Trophoblast cell (in vitro differentiated cells and primary cell): Measurements from ENCODE around the gene AUTS2.
"Not testable (repeated sequence)": the region's sequence is repeated elsewhere in the genome, so short reads cannot be mapped to it uniquely, and the experiment has no call there.

ENCODE experiments used
- DNase-seq, 2 donors: peaks; one replicate each; pipeline ENCODE4 v3.0.0-alpha.2; 2016
- H2AFZ ChIP-seq: 2 replicates; pipeline ENCODE4 v1.6.1; 2013; ENCODE audit warnings: low read length, moderate library complexity, mild to moderate bottlenecking; ENCODE audit not compliant: insufficient read depth, poor library complexity
- H2AK5ac ChIP-seq: 2 replicates; pipeline ENCODE4 v1.6.1; 2013; ENCODE audit warnings: mild to moderate bottlenecking, low read length
- H2BK120ac ChIP-seq: 2 replicates; pipeline ENCODE4 v1.6.1; 2013; ENCODE audit warnings: low read length, mild to moderate bottlenecking, moderate library complexity; ENCODE audit not compliant: insufficient read depth, poor library complexity
- H2BK12ac ChIP-seq: 2 replicates; pipeline ENCODE4 v1.6.1; 2013; ENCODE audit warnings: mild to moderate bottlenecking, low read length, moderate library complexity
- H2BK5ac ChIP-seq: 2 replicates; pipeline ENCODE4 v1.6.1; 2013; ENCODE audit warnings: low read length, low read depth, moderate library complexity, mild to moderate bottlenecking; ENCODE audit not compliant: poor library complexity
- H3K14ac ChIP-seq: 2 replicates; pipeline ENCODE4 v1.6.1; 2013; ENCODE audit warnings: mild to moderate bottlenecking, low read length
- H3K18ac ChIP-seq: 2 replicates; pipeline ENCODE4 v1.6.1; 2013; ENCODE audit warnings: mild to moderate bottlenecking, low read length
- H3K23ac ChIP-seq: 2 replicates; pipeline ENCODE4 v1.6.1; 2013; ENCODE audit warnings: low read length
- H3K27ac ChIP-seq: 2 replicates; pipeline ENCODE4 v1.5.1; 2013; ENCODE audit warnings: low read depth, mild to moderate bottlenecking, inconsistent platforms, low read length, moderate library complexity
- H3K27me3 ChIP-seq: 2 replicates; pipeline ENCODE4 v1.6.1; 2013; ENCODE audit warnings: inconsistent platforms, mild to moderate bottlenecking, low read length, moderate library complexity; ENCODE audit not compliant: insufficient read depth
- H3K36me3 ChIP-seq, 2 experiments: 1 replicate in 1 of 2; 2 replicates in 1 of 2; pipeline ENCODE4 v1.6.1; 2013; ENCODE audit warnings: low read length in 2 of 2, mild to moderate bottlenecking in 2 of 2, moderate library complexity in 1 of 2; ENCODE audit not compliant: insufficient read depth in 2 of 2, control insufficient read depth in 1 of 2
- H3K4ac ChIP-seq: 2 replicates; pipeline ENCODE4 v1.6.1; 2013; ENCODE audit warnings: low read depth, mild to moderate bottlenecking, low read length, moderate library complexity
- H3K4me1 ChIP-seq, 2 experiments: 1 replicate in 1 of 2; 2 replicates in 1 of 2; pipeline ENCODE4 v1.6.1; 2013; ENCODE audit warnings: low read length in 2 of 2, mild to moderate bottlenecking in 2 of 2, moderate library complexity in 1 of 2; ENCODE audit not compliant: insufficient read depth in 2 of 2, control insufficient read depth in 1 of 2
- H3K4me2 ChIP-seq: 2 replicates; pipeline ENCODE4 v1.6.1; 2013; ENCODE audit warnings: inconsistent platforms, mild to moderate bottlenecking, low read length, moderate library complexity
- H3K4me3 ChIP-seq: 2 replicates; pipeline ENCODE4 v1.5.1; 2013; ENCODE audit warnings: mild to moderate bottlenecking, low read depth, low read length, inconsistent platforms
- H3K79me1 ChIP-seq: one replicate; pipeline ENCODE4 v1.6.1; 2013; ENCODE audit warnings: low read length
- H3K79me2 ChIP-seq: 2 replicates; pipeline ENCODE4 v1.6.1; 2013; ENCODE audit warnings: low read length, mild to moderate bottlenecking; ENCODE audit not compliant: control insufficient read depth, insufficient read depth, poor library complexity
- H3K9ac ChIP-seq: 2 replicates; pipeline ENCODE4 v1.6.1; 2013; ENCODE audit warnings: mild to moderate bottlenecking, low read length
- H3K9me3 ChIP-seq: 2 replicates; pipeline ENCODE4 v1.6.1; 2013; ENCODE audit warnings: low read depth, mild to moderate bottlenecking, control low read depth, inconsistent platforms, low read length; ENCODE audit not compliant: insufficient read depth
- H4K12ac ChIP-seq: 2 replicates; pipeline ENCODE4 v1.6.1; 2013; ENCODE audit warnings: low read depth, mild to moderate bottlenecking, low read length, moderate library complexity
- H4K8ac ChIP-seq: 2 replicates; pipeline ENCODE4 v1.6.1; 2013; ENCODE audit warnings: low read depth, mild to moderate bottlenecking, low read length, moderate library complexity
- H4K91ac ChIP-seq: one replicate; pipeline ENCODE4 v1.6.1; 2013; ENCODE audit warnings: low read depth, mild to moderate bottlenecking, low read length, moderate library complexity
- WGBS: extraction: QIAGEN DNeasy Blood & Tissue Kit; methylation state at CpG from one replicate; pipeline ENCODE4 v1.1.7; 2013; ENCODE audit warnings: missing lambda C conversion rate; ENCODE audit not compliant: insufficient read length, insufficient coverage; ENCODE audit errors: extremely low coverage; 5-methylcytosine and 5-hydroxymethylcytosine counted together

AUTS2 gene

GRCh38 chr7:70647801-70648498, 1049.7 kb downstream of the AUTS2 start:
- Histone ChIP-seq H3K79me1 (no peaks in the 10 kb centered on the region), H3K4me1 (no peaks in the 10 kb centered on the region), H3K9ac (no peak overlapping the region), H3K4me3 (no peak overlapping the region), H3K18ac (no peak overlapping the region), H3K23ac (no peak overlapping the region), H2AK5ac (no peak overlapping the region), H2BK12ac (no peak overlapping the region), H3K27me3 (no peaks in the 10 kb centered on the region), H3K4ac (no peak overlapping the region), H4K8ac (no peak overlapping the region), H4K91ac (no peak overlapping the region), H2BK120ac (no peak overlapping the region), H3K9me3 (peaks cover 2% of the 10 kb centered on the region), H3K4me2 (no peak overlapping the region), H4K12ac (no peak overlapping the region), H2AFZ (no peak overlapping the region), H3K14ac (no peak overlapping the region), H3K36me3 (no peaks in the 10 kb centered on the region), H3K27ac (no peak overlapping the region), H2BK5ac (no peak overlapping the region), H3K79me2 (no peaks in the 10 kb centered on the region)
- no CpG with 5 or more reads among the region's 9 CpGs for WGBS
- no peak for DNase-seq

- not testable (repeated sequence) for H3K23ac ChIP-seq, H3K79me1 ChIP-seq, H3K14ac ChIP-seq, H2BK120ac ChIP-seq, H2BK5ac ChIP-seq, H3K36me3 ChIP-seq, H3K27me3 ChIP-seq, H3K27ac ChIP-seq, DNase-seq, H3K4me3 ChIP-seq, H3K4me1 ChIP-seq, H2BK12ac ChIP-seq, H2AK5ac ChIP-seq, H3K9me3 ChIP-seq, H2AFZ ChIP-seq, H3K4ac ChIP-seq, H3K4me2 ChIP-seq, H3K79me2 ChIP-seq, H3K18ac ChIP-seq, H4K12ac ChIP-seq, H4K8ac ChIP-seq, H4K91ac ChIP-seq, H3K9ac ChIP-seq
- WGBS: 100% methylated on average over 2 of the region's 7 CpGs
Measured at GRCh38 chr7:70648499-70648861, 1050.2 kb downstream of the AUTS2 start.

- Histone ChIP-seq H3K4me2 (no peak overlapping the region), H3K4me3 (no peak overlapping the region), H3K23ac (no peak overlapping the region), H2BK5ac (no peak overlapping the region), H2AFZ (no peak overlapping the region), H2AK5ac (no peak overlapping the region), H2BK12ac (no peak overlapping the region), H4K12ac (no peak overlapping the region), H3K9ac (no peak overlapping the region), H3K4ac (no peak overlapping the region), H4K8ac (no peak overlapping the region), H3K18ac (no peak overlapping the region), H3K4me1 (no peaks in the 10 kb centered on the region), H4K91ac (no peak overlapping the region), H3K27me3 (no peaks in the 10 kb centered on the region), H3K79me1 (no peaks in the 10 kb centered on the region), H3K36me3 (no peaks in the 10 kb centered on the region), H3K9me3 (peaks cover 1% of the 10 kb centered on the region), H2BK120ac (no peak overlapping the region), H3K27ac (no peak overlapping the region), H3K79me2 (no peaks in the 10 kb centered on the region), H3K14ac (no peak overlapping the region)
- no peak for DNase-seq
- WGBS: no CpG with 5 or more reads among the region's 5 CpGs
Measured at GRCh38 chr7:70649323-70649722, 1051.0 kb downstream of the AUTS2 start.

- no peaks in the 10 kb centered on the region for H3K36me3 ChIP-seq
- H2AFZ ChIP-seq: no peak overlapping the region
- H3K9me3 ChIP-seq: no peaks in the 10 kb centered on the region
- H2BK5ac ChIP-seq: no peak overlapping the region
- H2AK5ac ChIP-seq: no peak overlapping the region
- H3K79me1 ChIP-seq: no peaks in the 10 kb centered on the region
- H3K79me2 ChIP-seq: no peaks in the 10 kb centered on the region
- H4K91ac ChIP-seq: no peak overlapping the region
- H3K27ac ChIP-seq: no peak overlapping the region
- no peak overlapping the region for H3K4me2 ChIP-seq
- H3K4me1 ChIP-seq: no peaks in the 10 kb centered on the region
- no peak overlapping the region for H3K4ac ChIP-seq
- H3K23ac ChIP-seq: no peak overlapping the region
- no peak for DNase-seq
- H2BK120ac ChIP-seq: no peak overlapping the region
- H3K4me3 ChIP-seq: no peak overlapping the region
- H2BK12ac ChIP-seq: no peak overlapping the region
- H3K18ac ChIP-seq: no peak overlapping the region
- H4K12ac ChIP-seq: no peak overlapping the region
- no peak overlapping the region for H4K8ac ChIP-seq
- no CpG with 5 or more reads among the region's 3 CpGs for WGBS
- H3K14ac ChIP-seq: no peak overlapping the region
- H3K27me3 ChIP-seq: no peaks in the 10 kb centered on the region
- no peak overlapping the region for H3K9ac ChIP-seq
Measured at GRCh38 chr7:70654146-70654545, 1055.9 kb downstream of the AUTS2 start.
